HG03378 (cell line): ENCODE measurements around the gene KCNE3.

Experiments used
- ATAC-seq: cut with Tn5 transposase; IDR thresholded peaks from one replicate; pipeline ENCODE4 v1.9.1; 2021; ENCODE audit warnings: mild to moderate bottlenecking, moderate library complexity; ENCODE audit not compliant: unreplicated experiment

The KCNE3 gene

GRCh38 chr11:74471668-74472429, 4.5 kb upstream of the KCNE3 start:
- ATAC-seq = no peak

- ATAC-seq = no peak
Observed at GRCh38 chr11:74471037-74471436, 3.7 kb upstream of the KCNE3 start.

GRCh38 chr11:74470526-74470925, 3.2 kb upstream of the KCNE3 start:
- ATAC-seq = no peak

- ATAC-seq = no peak
Observed at GRCh38 chr11:74468936-74469335, 1.6 kb upstream of the KCNE3 start.

- ATAC-seq = no peak
Observed at GRCh38 chr11:74468521-74468920, 1.2 kb upstream of the KCNE3 start.

GRCh38 chr11:74468058-74468457, 709 bp upstream of the KCNE3 start:
- ATAC-seq = no peak

GRCh38 chr11:74465291-74465708, 2.0 kb downstream of the KCNE3 start:
- no peak for ATAC-seq

GRCh38 chr11:74464746-74465145, 2.6 kb downstream of the KCNE3 start:
- ATAC-seq = no peak

- ATAC-seq = no peak
Observed at GRCh38 chr11:74463216-74463615, 4.1 kb downstream of the KCNE3 start.

GRCh38 chr11:74462631-74463030, 4.7 kb downstream of the KCNE3 start:
- ATAC-seq = no peak

GRCh38 chr11:74462009-74462408, 5.3 kb downstream of the KCNE3 start:
- no peak for ATAC-seq

GRCh38 chr11:74460481-74461154, 6.7 kb downstream of the KCNE3 start:
- no peak for ATAC-seq

- no peak for ATAC-seq
Observed at GRCh38 chr11:74460065-74460464, 7.3 kb downstream of the KCNE3 start.

- no peak for ATAC-seq
Observed at GRCh38 chr11:74459584-74459983, 7.8 kb downstream of the KCNE3 start.

GRCh38 chr11:74457356-74457755, 10.0 kb downstream of the KCNE3 start:
- no peak for ATAC-seq

- no peak for ATAC-seq
Observed at GRCh38 chr11:74453373-74453975, 13.9 kb downstream of the KCNE3 start.

- ATAC-seq = no peak
Observed at GRCh38 chr11:74452366-74452765, 15.0 kb downstream of the KCNE3 start.

GRCh38 chr11:74450318-74450717, 17.0 kb downstream of the KCNE3 start:
- ATAC-seq = no peak

GRCh38 chr11:74449369-74449931, 17.9 kb downstream of the KCNE3 start:
- no peak for ATAC-seq

- ATAC-seq = no peak
Observed at GRCh38 chr11:74447720-74448119, 19.6 kb downstream of the KCNE3 start.

GRCh38 chr11:74446532-74446938, 20.8 kb downstream of the KCNE3 start:
- no peak for ATAC-seq
